ENCODE data around the gene SMIM9.

Gene SMIM9

DNA sequence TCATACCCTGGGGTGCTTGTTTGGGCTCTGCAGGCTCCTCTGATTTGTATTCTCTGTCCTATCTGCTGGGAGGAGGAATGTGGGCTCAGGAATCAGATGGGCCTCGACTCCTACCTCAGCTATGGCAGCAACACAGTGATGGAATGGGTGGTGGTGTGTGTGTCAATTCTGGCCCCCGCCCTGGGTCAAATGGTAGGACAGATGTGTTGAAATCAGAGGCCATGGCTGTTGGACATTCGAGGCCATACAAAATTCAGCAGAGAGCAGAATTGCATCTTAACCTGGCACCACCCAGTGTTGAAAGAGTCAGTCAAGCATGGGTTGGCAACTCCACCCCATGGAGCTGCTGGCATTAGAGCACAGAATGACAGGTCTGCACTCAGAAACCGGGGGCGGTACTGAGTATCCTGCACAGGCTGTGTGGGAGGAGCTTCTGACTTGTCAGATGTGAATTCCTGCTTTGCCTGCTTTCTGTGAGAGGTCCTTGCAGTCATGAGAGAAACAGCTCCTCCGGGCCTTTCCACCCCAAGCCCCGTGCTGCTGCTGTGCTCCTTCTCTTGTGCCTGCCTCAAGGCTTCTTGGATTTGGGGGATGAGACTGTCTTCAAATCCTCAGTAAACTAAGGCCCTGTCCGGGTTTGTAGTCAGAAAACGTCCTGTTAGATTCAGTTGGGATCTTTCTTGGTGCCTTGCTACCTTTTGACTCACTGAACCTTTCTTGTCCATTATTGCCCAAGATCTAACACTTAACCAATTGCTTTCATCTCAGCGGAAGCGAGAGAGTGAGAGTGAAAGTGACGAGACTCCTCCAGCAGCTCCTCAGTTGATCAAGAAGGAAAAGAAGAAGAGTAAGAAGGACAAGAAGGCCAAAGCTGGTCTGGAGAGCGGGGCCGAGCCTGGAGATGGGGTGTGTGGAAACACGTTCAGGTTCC lies 58.8 kb downstream of the SMIM9 start:
- no peaks in the 10 kb centered on the region for H3K4me1 ChIP-seq
- H3K36me3 ChIP-seq (ENCODE audit: control insufficient read depth, insufficient read depth, low read length): no peaks in the 10 kb centered on the region
- no peak overlapping the region for H3K9ac ChIP-seq

DNA sequence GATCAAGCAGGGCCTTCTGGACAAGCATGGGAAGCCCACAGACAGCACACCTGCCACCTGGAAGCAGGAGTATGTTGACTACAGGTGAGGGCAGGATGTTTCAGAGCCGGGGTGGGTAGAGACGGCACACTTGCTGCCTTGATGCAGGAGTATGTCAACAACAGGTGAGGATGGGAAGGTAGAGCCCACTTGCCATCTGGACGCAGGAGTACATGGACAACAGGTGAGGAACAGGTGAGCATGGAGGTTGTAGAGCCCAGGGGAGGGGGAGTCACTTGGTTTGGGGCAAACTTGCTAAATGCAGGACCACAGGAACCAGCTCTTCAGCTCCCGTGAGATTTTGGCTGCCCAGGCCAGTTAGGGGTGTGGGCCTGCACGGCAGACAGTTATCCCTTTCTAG lies 59.8 kb downstream of the SMIM9 start:
- H3K9ac ChIP-seq: no peak overlapping the region
- no peaks in the 10 kb centered on the region for H3K36me3 ChIP-seq (ENCODE audit: control insufficient read depth, insufficient read depth, low read length)
- H2AFZ ChIP-seq: no peak overlapping the region
- H3K4me1 ChIP-seq: no peaks in the 10 kb centered on the region
- no peak overlapping the region for H3K4me3 ChIP-seq (ENCODE audit: low read depth, low read length)
- TF ChIP-seq, protein P1, sequence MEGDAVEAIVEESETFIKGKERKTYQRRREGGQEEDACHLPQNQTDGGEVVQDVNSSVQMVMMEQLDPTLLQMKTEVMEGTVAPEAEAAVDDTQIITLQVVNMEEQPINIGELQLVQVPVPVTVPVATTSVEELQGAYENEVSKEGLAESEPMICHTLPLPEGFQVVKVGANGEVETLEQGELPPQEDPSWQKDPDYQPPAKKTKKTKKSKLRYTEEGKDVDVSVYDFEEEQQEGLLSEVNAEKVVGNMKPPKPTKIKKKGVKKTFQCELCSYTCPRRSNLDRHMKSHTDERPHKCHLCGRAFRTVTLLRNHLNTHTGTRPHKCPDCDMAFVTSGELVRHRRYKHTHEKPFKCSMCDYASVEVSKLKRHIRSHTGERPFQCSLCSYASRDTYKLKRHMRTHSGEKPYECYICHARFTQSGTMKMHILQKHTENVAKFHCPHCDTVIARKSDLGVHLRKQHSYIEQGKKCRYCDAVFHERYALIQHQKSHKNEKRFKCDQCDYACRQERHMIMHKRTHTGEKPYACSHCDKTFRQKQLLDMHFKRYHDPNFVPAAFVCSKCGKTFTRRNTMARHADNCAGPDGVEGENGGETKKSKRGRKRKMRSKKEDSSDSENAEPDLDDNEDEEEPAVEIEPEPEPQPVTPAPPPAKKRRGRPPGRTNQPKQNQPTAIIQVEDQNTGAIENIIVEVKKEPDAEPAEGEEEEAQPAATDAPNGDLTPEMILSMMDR (IDR thresholded peaks at IDR 0.05): no peak
- H3K9me3 ChIP-seq (ENCODE audit: control insufficient read depth, low read length): no peaks in the 10 kb centered on the region
- H3K27ac ChIP-seq: peak overlapping the region; percentile 36
- no peaks in the 10 kb centered on the region for H3K27me3 ChIP-seq (ENCODE audit: control insufficient read depth, insufficient read depth, low read length)
- H3K4me2 ChIP-seq (ENCODE audit: low read length): no peak overlapping the region
- H3K79me2 ChIP-seq: no peaks in the 10 kb centered on the region

More for the DNA sequence above, 58.8 kb downstream of the SMIM9 start:
- Histone ChIP-seq H3K4me3 (ENCODE audit: low read depth, low read length) (no peak overlapping the region), H3K27ac (peak overlapping the region; percentile 36), H3K9me3 (ENCODE audit: control insufficient read depth, low read length) (no peaks in the 10 kb centered on the region), H2AFZ (no peak overlapping the region), H3K27me3 (ENCODE audit: control insufficient read depth, insufficient read depth, low read length) (no peaks in the 10 kb centered on the region), H3K4me2 (ENCODE audit: low read length) (no peak overlapping the region), H3K79me2 (no peaks in the 10 kb centered on the region)
- TF ChIP-seq, protein P1 (IDR thresholded peaks at IDR 0.05): no peak
